GM23248 (cell line): ENCODE data around the gene PTPRT. TPM values are rescaled to one million over a fixed set of nuclear protein-coding genes. Genes with fewer than 3 reads are reported as not detected.

ENCODE experiments used
- DNase-seq: peaks from one replicate; pipeline ENCODE4 v3.0.0-alpha.2; 2015
- H2AFZ ChIP-seq: fragments of 200-600 bp; sonication (generic); 2 replicates; pipeline ENCODE4 v1.6.1; 2016; ENCODE audit warnings: antibody characterized with exemption
- H3F3A ChIP-seq: fragments of 200-600 bp; sonication (generic); 2 replicates; pipeline ENCODE4 v1.6.1; 2016; ENCODE audit warnings: mild to moderate bottlenecking, antibody characterized with exemption, mixed run types; ENCODE audit not compliant: insufficient read depth
- H3K27ac ChIP-seq: fragments of 200-600 bp; sonication (generic); 2 replicates; pipeline ENCODE4 v1.5.1; 2016; ENCODE audit warnings: mild to moderate bottlenecking
- H3K27me3 ChIP-seq: fragments of 200-600 bp; sonication (generic); replicated peaks from 2 replicates; pipeline ENCODE4 v1.6.1; 2016; ENCODE audit warnings: mild to moderate bottlenecking; ENCODE audit not compliant: insufficient read depth
- H3K36me3 ChIP-seq: fragments of 200-600 bp; sonication (generic); 2 replicates; pipeline ENCODE4 v1.6.1; 2016; ENCODE audit warnings: low read depth, mild to moderate bottlenecking
- H3K4me1 ChIP-seq: fragments of 200-600 bp; sonication (generic); 2 replicates; pipeline ENCODE4 v1.6.1; 2016; ENCODE audit warnings: mild to moderate bottlenecking; ENCODE audit not compliant: insufficient read depth
- H3K4me2 ChIP-seq: fragments of 200-600 bp; sonication (generic); one replicate; pipeline ENCODE4 v1.6.1; 2016; ENCODE audit warnings: mild to moderate bottlenecking; ENCODE audit not compliant: unreplicated experiment
- H3K4me3 ChIP-seq: fragments of 200-600 bp; sonication (generic); 2 replicates; pipeline ENCODE4 v1.5.1; 2016; ENCODE audit warnings: mild to moderate bottlenecking
- H3K79me2 ChIP-seq: fragments of 200-600 bp; sonication (generic); 2 replicates; pipeline ENCODE4 v1.6.1; 2016; ENCODE audit warnings: mild to moderate bottlenecking; ENCODE audit not compliant: insufficient read depth
- H3K9ac ChIP-seq: fragments of 200-600 bp; sonication (generic); 2 replicates; pipeline ENCODE4 v1.6.1; 2016; ENCODE audit warnings: mild to moderate bottlenecking
- H3K9me2 ChIP-seq: fragments of 200-600 bp; sonication (generic); 2 replicates; pipeline ENCODE4 v1.6.1; 2016; ENCODE audit warnings: mixed run types, mild to moderate bottlenecking, moderate library complexity; ENCODE audit not compliant: insufficient read depth
- H3K9me3 ChIP-seq: fragments of 200-600 bp; sonication (generic); one replicate; pipeline ENCODE4 v1.6.1; 2017; ENCODE audit warnings: low read depth
- H4K20me1 ChIP-seq: fragments of 200-600 bp; sonication (generic); 2 replicates; pipeline ENCODE4 v1.6.0; 2016; ENCODE audit not compliant: insufficient read depth
- EZH2 ChIP-seq: fragments of 200-600 bp; sonication (generic); IDR thresholded peaks from 2 replicates; pipeline ENCODE4 v1.6.1; 2018; ENCODE audit warnings: antibody characterized with exemption, mild to moderate bottlenecking; ENCODE audit not compliant: insufficient read depth, poor library complexity, severe bottlenecking
- EZH2phosphoT487 ChIP-seq: fragments of 200-600 bp; sonication (generic); IDR thresholded peaks from 2 replicates; pipeline ENCODE4 v1.6.1; 2018; ENCODE audit warnings: antibody characterized with exemption, moderate library complexity, mild to moderate bottlenecking, low read depth; ENCODE audit not compliant: insufficient read depth
- WGBS, 2 experiments: methylation state at CpG; one replicate each; pipeline ENCODE4 v1.1.6; 2015 to 2017; ENCODE audit warnings: low lambda C conversion rate in 2 of 2, low coverage in 1 of 2; ENCODE audit errors: missing lambda C conversion rate in 2 of 2; 5-methylcytosine and 5-hydroxymethylcytosine counted together
- in situ Hi-C: fragments of 300-500 bp; cut with MboI; formaldehyde crosslinking; loops from 2 replicates; pipeline ENCODE4 v1.15.0; 2020
- polyA plus RNA-seq: library from polyadenylated mRNA; unstranded; fragments of >200 nt; fragmentation: Nextera tagmentation; extraction: Ambion mirVana; gene quantifications from 2 replicates; pipeline ENCODE4 v1.2.1, GENCODE V29; 2016
- total RNA-seq: library from RNA; depleted of rRNA; stranded (reverse); fragments of >200 nt; shearing (Covaris generic); gene quantifications from 2 replicates; pipeline ENCODE4 v1.2.3, GENCODE V29; 2014

Gene PTPRT
- total and polyA plus RNA-seq, 2 experiments from 2014 or later: not detected

GRCh38 chr20:42982218-42982617, 207.5 kb downstream of the PTPRT start:
- Histone ChIP-seq H3K79me2 (no peaks in the 10 kb centered on the region), H3K4me2 (no peak overlapping the region), H3K27ac (no peak overlapping the region), H4K20me1 (no peaks in the 10 kb centered on the region), H3K4me1 (no peaks in the 10 kb centered on the region), H3K9me3 (no peaks in the 10 kb centered on the region), H2AFZ (no peak overlapping the region), H3K9ac (no peak overlapping the region), H3K4me3 (no peak overlapping the region), H3K27me3 (no peaks in the 10 kb centered on the region), H3F3A (no peaks in the 10 kb centered on the region), H3K9me2 (no peaks in the 10 kb centered on the region), H3K36me3 (no peaks in the 10 kb centered on the region)
- DNase-seq: no peak
- WGBS, 2 experiments: 16 to 18% methylated on average over 6 of the region's 6 CpGs
- in situ Hi-C loops: no loop called here
- TF ChIP-seq EZH2: no peak
- no peak for TF ChIP-seq EZH2phosphoT487

- no peaks in the 10 kb centered on the region for H3K27me3 ChIP-seq
- no peaks in the 10 kb centered on the region for H3K9me3 ChIP-seq
- no peak overlapping the region for H3K4me2 ChIP-seq
- H3K9me2 ChIP-seq: no peaks in the 10 kb centered on the region
- no peaks in the 10 kb centered on the region for H3K4me1 ChIP-seq
- no peak overlapping the region for H3K27ac ChIP-seq
- no peaks in the 10 kb centered on the region for H3K79me2 ChIP-seq
- H3K9ac ChIP-seq: no peak overlapping the region
- H3K4me3 ChIP-seq: no peak overlapping the region
- no peaks in the 10 kb centered on the region for H3K36me3 ChIP-seq
- TF ChIP-seq EZH2: no peak
- TF ChIP-seq EZH2phosphoT487: no peak
- WGBS, 2 experiments: 12 to 24% methylated on average over 2 of the region's 2 CpGs
- in situ Hi-C loops: no loop called here
- no peak overlapping the region for H2AFZ ChIP-seq
- H3F3A ChIP-seq: no peaks in the 10 kb centered on the region
- DNase-seq: no peak
- no peaks in the 10 kb centered on the region for H4K20me1 ChIP-seq
These were observed 208.5 kb downstream of the PTPRT start for GRCh38 chr20:42981253-42981652.

GRCh38 chr20:42979720-42980119, 210.0 kb downstream of the PTPRT start:
- no peaks in the 10 kb centered on the region for H3K9me3 ChIP-seq
- H4K20me1 ChIP-seq: no peaks in the 10 kb centered on the region; the same call in 1 of the 2 replicates
- H3K4me2 ChIP-seq: no peak overlapping the region
- H3K36me3 ChIP-seq: no peaks in the 10 kb centered on the region
- TF ChIP-seq EZH2phosphoT487: no peak
- TF ChIP-seq EZH2: no peak
- H3K4me1 ChIP-seq: no peaks in the 10 kb centered on the region
- H3K4me3 ChIP-seq: no peak overlapping the region
- H2AFZ ChIP-seq: no peak overlapping the region
- H3K79me2 ChIP-seq: no peaks in the 10 kb centered on the region
- no peaks in the 10 kb centered on the region for H3F3A ChIP-seq
- no peak overlapping the region for H3K9ac ChIP-seq
- H3K27ac ChIP-seq: no peak overlapping the region
- H3K27me3 ChIP-seq: no peaks in the 10 kb centered on the region
- in situ Hi-C loops: no loop called here
- 1 to 4% methylated on average over 5 of the region's 5 CpGs for WGBS, 2 experiments
- no peak for DNase-seq
- no peaks in the 10 kb centered on the region for H3K9me2 ChIP-seq

- 36 to 38% methylated on average over 12 of the region's 12 CpGs for WGBS, 2 experiments
- no peak for DNase-seq
- no peak overlapping the region for H3K4me2 ChIP-seq
These were observed 211.3 kb downstream of the PTPRT start for GRCh38 chr20:42978184-42978974.

More at GRCh38 chr20:42978184-42978974, 211.3 kb downstream of the PTPRT start:
- H3K36me3 ChIP-seq: no peaks in the 10 kb centered on the region
- H3K4me3 ChIP-seq: no peak overlapping the region
- H4K20me1 ChIP-seq: no peaks in the 10 kb centered on the region; the same call in 1 of the 2 replicates
- no peaks in the 10 kb centered on the region for H3K79me2 ChIP-seq
- no peak overlapping the region for H3K9ac ChIP-seq
- no peaks in the 10 kb centered on the region for H3K4me1 ChIP-seq
- H3K27me3 ChIP-seq: no peaks in the 10 kb centered on the region
- H3K9me3 ChIP-seq: no peaks in the 10 kb centered on the region
- in situ Hi-C loops: no loop called here
- no peaks in the 10 kb centered on the region for H3F3A ChIP-seq
- no peaks in the 10 kb centered on the region for H3K9me2 ChIP-seq
- TF ChIP-seq EZH2: no peak
- no peak for TF ChIP-seq EZH2phosphoT487
- no peak overlapping the region for H2AFZ ChIP-seq
- no peak overlapping the region for H3K27ac ChIP-seq
